HepG2 (cell line): ENCODE measurements around the gene FCN3. TPM values are rescaled to one million over a fixed set of nuclear protein-coding genes. Genes with fewer than 3 reads are reported as not detected.

Experiments
- BCL6 ChIP-seq: IDR thresholded peaks from 2 replicates; pipeline ENCODE4 v1.6.1; 2016; ENCODE audit warnings: missing genetic modification reagents, missing compliant biosample characterization
- BCLAF1 ChIP-seq: fragments of 450-650 bp; IDR thresholded peaks from 2 replicates; pipeline ENCODE4 v1.6.1; 2017; ENCODE audit warnings: mild to moderate bottlenecking
- CCDC6 ChIP-seq: sonication (generic); formaldehyde crosslinking; IDR thresholded peaks from 2 replicates; pipeline ENCODE4 v1.8.1; 2022; ENCODE audit warnings: mild to moderate bottlenecking, missing genetic modification reagents, moderate library complexity
- CEBPB ChIP-seq: IDR thresholded peaks from 2 replicates; pipeline ENCODE4 v1.6.1; 2011; ENCODE audit warnings: low read depth, low read length, improper control_type of control experiment, borderline replicate concordance
- EEA1 ChIP-seq: sonication (generic); formaldehyde crosslinking; IDR thresholded peaks from 2 replicates; pipeline ENCODE4 v1.5.1; 2020; ENCODE audit warnings: mild to moderate bottlenecking, missing genetic modification reagents, borderline replicate concordance
- HDAC1 ChIP-seq: sonication (generic); formaldehyde crosslinking; IDR thresholded peaks from 2 replicates; pipeline ENCODE4 v1.5.1; 2020; ENCODE audit warnings: mild to moderate bottlenecking, missing genetic modification reagents
- PRPF4 ChIP-seq: fragments of 200-400 bp; formaldehyde crosslinking; IDR thresholded peaks from 2 replicates; pipeline ENCODE4 v1.6.1; 2016; ENCODE audit warnings: low read length, low read depth; ENCODE audit not compliant: poor library complexity, severe bottlenecking
- RFX3 ChIP-seq: IDR thresholded peaks from 2 replicates; pipeline ENCODE4 v1.6.1; 2016; ENCODE audit warnings: missing biosample characterization, missing genetic modification reagents
- RFXAP ChIP-seq: sonication (generic); formaldehyde crosslinking; IDR thresholded peaks from 2 replicates; pipeline ENCODE4 v1.4.0; 2020; ENCODE audit warnings: missing genetic modification reagents, borderline replicate concordance
- SMARCC2 ChIP-seq: fragments of 450-650 bp; IDR thresholded peaks from 2 replicates; pipeline ENCODE4 v1.6.1; 2017; ENCODE audit warnings: antibody characterized with exemption, mild to moderate bottlenecking
- SNAI1 ChIP-seq: sonication (generic); formaldehyde crosslinking; IDR thresholded peaks from 2 replicates; pipeline ENCODE4 v1.5.0; 2020; ENCODE audit warnings: mild to moderate bottlenecking, missing genetic modification reagents, borderline replicate concordance
- SNAPC5 ChIP-seq: sonication (generic); formaldehyde crosslinking; IDR thresholded peaks from 2 replicates; pipeline ENCODE4 v1.8.1; 2023; ENCODE audit warnings: mild to moderate bottlenecking, missing genetic modification reagents, borderline replicate concordance
- THAP11 ChIP-seq: IDR thresholded peaks from 2 replicates; pipeline ENCODE4 v1.6.1; 2016; ENCODE audit warnings: missing biosample characterization, missing genetic modification reagents
- THRA ChIP-seq: sonication (generic); formaldehyde crosslinking; IDR thresholded peaks from 2 replicates; pipeline ENCODE4 v1.4.0; 2020; ENCODE audit warnings: missing genetic modification reagents, borderline replicate concordance
- TRIM22 ChIP-seq: fragments of 450-650 bp; IDR thresholded peaks from 2 replicates; pipeline ENCODE4 v1.6.1; 2017
- ZNF343 ChIP-seq: sonication (generic); formaldehyde crosslinking; IDR thresholded peaks from 2 replicates; pipeline ENCODE4 v1.4.0; 2020; ENCODE audit warnings: mild to moderate bottlenecking, missing genetic modification reagents
- ZNF792 ChIP-seq: IDR thresholded peaks from 2 replicates; pipeline ENCODE4 v1.6.1; 2016
- ZSCAN29 ChIP-seq: sonication (generic); formaldehyde crosslinking; conservative IDR thresholded peaks from 2 replicates; pipeline ENCODE4 v1.4.0; 2020; ENCODE audit warnings: mild to moderate bottlenecking, missing genetic modification reagents
- polyA plus RNA-seq, 8 experiments: library from polyadenylated mRNA; depleted of rRNA in 3 of 8; stranded (reverse) in 7 of 8; unstranded in 1 of 8; fragments of >200 nt; fragmentation: Illumina TruSeq in 4 of 8; extraction: Trizol in 4 of 8; gene quantifications; 2 replicates each; pipeline versions ENCODE4 v1.2.1 to v1.2.3, GENCODE V29; 2011 to 2016; ENCODE audit warnings: low read depth in 4 of 8, missing spikeins in 1 of 8, mixed read lengths in 1 of 8; ENCODE audit not compliant: insufficient read depth in 1 of 8
- total RNA-seq, 5 experiments: library from RNA; depleted of rRNA; stranded (reverse); fragments of >200 nt; fragmentation: Illumina TruSeq; extraction: Trizol; gene quantifications; 2 replicates each; pipeline ENCODE4 v1.2.3, GENCODE V29; 2016; ENCODE audit warnings: low read depth in 1 of 5
- TF ChIP-seq, protein P1 (sequence below): sonication (generic); formaldehyde crosslinking; IDR thresholded peaks from 2 replicates; pipeline ENCODE4 v1.5.1; 2020; ENCODE audit warnings: missing genetic modification reagents, mild to moderate bottlenecking, borderline replicate concordance

Gene FCN3
- total and polyA plus RNA-seq, 2 of the 13 experiments (the other 11 are each of a cell fraction or from before 2014, with no cell fraction given) = not detected

- TF ChIP-seq SNAPC5 (CRISPR knock-in tag) (no peak), HDAC1 (CRISPR knock-in tag) (peak; percentile 62), BCL6 (CRISPR knock-in tag) (no peak), EEA1 (CRISPR knock-in tag) (0 out of 2 replicates have a peak, but pooled peaks have one; percentile 12), SNAI1 (no peak), ZSCAN29 (no peak), PRPF4 (no peak), TRIM22 (no peak), BCLAF1 (no peak), CEBPB (no peak), CCDC6 (CRISPR knock-in tag) (no peak; the same call in none of the 2 replicates), RFX3 (CRISPR knock-in tag) (no peak), RFXAP (0 out of 2 replicates have a peak, but pooled peaks have one; percentile 26), THRA (no peak), THAP11 (0 out of 2 replicates have a peak, but pooled peaks have one; percentile 26), ZNF343 (CRISPR knock-in tag) (0 out of 2 replicates have a peak, but pooled peaks have one; percentile 11), SMARCC2 (no peak), ZNF792 (CRISPR knock-in tag) (no peak)
- TF ChIP-seq, protein P1, sequence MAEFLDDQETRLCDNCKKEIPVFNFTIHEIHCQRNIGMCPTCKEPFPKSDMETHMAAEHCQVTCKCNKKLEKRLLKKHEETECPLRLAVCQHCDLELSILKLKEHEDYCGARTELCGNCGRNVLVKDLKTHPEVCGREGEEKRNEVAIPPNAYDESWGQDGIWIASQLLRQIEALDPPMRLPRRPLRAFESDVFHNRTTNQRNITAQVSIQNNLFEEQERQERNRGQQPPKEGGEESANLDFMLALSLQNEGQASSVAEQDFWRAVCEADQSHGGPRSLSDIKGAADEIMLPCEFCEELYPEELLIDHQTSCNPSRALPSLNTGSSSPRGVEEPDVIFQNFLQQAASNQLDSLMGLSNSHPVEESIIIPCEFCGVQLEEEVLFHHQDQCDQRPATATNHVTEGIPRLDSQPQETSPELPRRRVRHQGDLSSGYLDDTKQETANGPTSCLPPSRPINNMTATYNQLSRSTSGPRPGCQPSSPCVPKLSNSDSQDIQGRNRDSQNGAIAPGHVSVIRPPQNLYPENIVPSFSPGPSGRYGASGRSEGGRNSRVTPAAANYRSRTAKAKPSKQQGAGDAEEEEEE (CRISPR knock-in tag) = no peak
Observed at GRCh38 chr1:27342778-27343638, 31.6 kb downstream of the FCN3 start (continued).
